HG02588 (cell line): ENCODE results near the gene KIAA1958.

ENCODE experiments used
- ATAC-seq: cut with Tn5 transposase; IDR thresholded peaks from one replicate; pipeline ENCODE4 v1.9.1; 2021; ENCODE audit warnings: mild to moderate bottlenecking, moderate library complexity; ENCODE audit not compliant: unreplicated experiment

KIAA1958 gene

GRCh38 chr9:112486221-112487007, at the start of gene KIAA1958:
Gene KIAA1958 (plus strand): TSS chr9:112486827. CDS start chr9:112574081, 87,254 bp downstream.
- peak; percentile 92 for ATAC-seq

GRCh38 chr9:112437406-112437805, 49.2 kb upstream of the KIAA1958 start:
- no peak for ATAC-seq

GRCh38 chr9:112439171-112439570, 47.5 kb upstream of the KIAA1958 start:
- no peak for ATAC-seq

GRCh38 chr9:112439825-112440224, 46.8 kb upstream of the KIAA1958 start:
- no peak for ATAC-seq

GRCh38 chr9:112443200-112443599, 43.4 kb upstream of the KIAA1958 start:
- no peak for ATAC-seq

- no peak for ATAC-seq
These were observed 43.0 kb upstream of the KIAA1958 start for GRCh38 chr9:112443636-112444035.

- ATAC-seq = no peak
These were observed 41.4 kb upstream of the KIAA1958 start for GRCh38 chr9:112445196-112445595.

GRCh38 chr9:112446080-112446479, 40.5 kb upstream of the KIAA1958 start:
- ATAC-seq = no peak

- ATAC-seq = no peak
These were observed 40.1 kb upstream of the KIAA1958 start for GRCh38 chr9:112446526-112446925.

- ATAC-seq = no peak
These were observed 39.3 kb upstream of the KIAA1958 start for GRCh38 chr9:112447283-112447761.

- ATAC-seq = no peak
These were observed 23.8 kb upstream of the KIAA1958 start for GRCh38 chr9:112462855-112463254.

GRCh38 chr9:112465352-112465751, 21.3 kb upstream of the KIAA1958 start:
- no peak for ATAC-seq

- ATAC-seq = no peak
These were observed 13.6 kb upstream of the KIAA1958 start for GRCh38 chr9:112472996-112473395.

- no peak for ATAC-seq
These were observed 12.6 kb upstream of the KIAA1958 start for GRCh38 chr9:112473986-112474385.

GRCh38 chr9:112475318-112475717, 11.3 kb upstream of the KIAA1958 start:
- ATAC-seq = no peak

- ATAC-seq = no peak
These were observed 9.3 kb upstream of the KIAA1958 start for GRCh38 chr9:112477330-112477729.

GRCh38 chr9:112479221-112479620, 7.4 kb upstream of the KIAA1958 start:
- no peak for ATAC-seq

- no peak for ATAC-seq
These were observed 2.0 kb upstream of the KIAA1958 start for GRCh38 chr9:112484607-112485006.

GRCh38 chr9:112485574-112485973, 1.1 kb upstream of the KIAA1958 start:
- ATAC-seq = no peak

GRCh38 chr9:112487008-112487798, 576 bp downstream of the KIAA1958 start:
- peak; percentile 46 for ATAC-seq

GRCh38 chr9:112487799-112488340, 1.2 kb downstream of the KIAA1958 start:
- ATAC-seq = no peak
